Thoracic aorta (tissue), 2 donors: ENCODE measurements around the gene ST6GALNAC3. TPM values are rescaled to one million over a fixed set of nuclear protein-coding genes. Genes with fewer than 3 reads are reported as not detected.

ENCODE experiments used
- ATAC-seq: fragments of 150-250 bp; one replicate; pipeline ENCODE4 v1.8.0; 2017; ENCODE audit warnings: low read depth; ENCODE audit not compliant: insufficient number of reproducible peaks, low FRiP score
- DNase-seq: peaks from one replicate; pipeline ENCODE4 v3.0.0-alpha.2; 2020; ENCODE audit warnings: low spot score
- H3K27ac ChIP-seq, 2 donors: fragments of 200-600 bp; sonication (generic); 1 replicate in 1 of 2; 2 replicates in 1 of 2; pipeline ENCODE4 v1.5.1; 2016; ENCODE audit warnings: mild to moderate bottlenecking in 2 of 2, moderate library complexity in 2 of 2
- H3K27me3 ChIP-seq: fragments of 200-600 bp; sonication (generic); replicated peaks from 2 replicates; pipeline ENCODE4 v1.6.0; 2016; ENCODE audit warnings: mild to moderate bottlenecking; ENCODE audit not compliant: insufficient read depth
- H3K36me3 ChIP-seq: fragments of 200-600 bp; sonication (generic); one replicate; pipeline ENCODE4 v1.5.1; 2016
- H3K4me1 ChIP-seq, 2 donors: fragments of 200-600 bp; sonication (generic); 1 replicate in 1 of 2; 2 replicates in 1 of 2; pipeline versions ENCODE4 v1.5.1 to v1.6.0; 2016; ENCODE audit warnings: low read depth in 2 of 2, mild to moderate bottlenecking in 1 of 2; ENCODE audit not compliant: control insufficient read depth in 1 of 2
- H3K4me3 ChIP-seq: fragments of 200-600 bp; sonication (generic); 2 replicates; pipeline ENCODE4 v1.5.1; 2016; ENCODE audit warnings: mild to moderate bottlenecking
- H3K9me3 ChIP-seq: fragments of 200-600 bp; sonication (generic); 2 replicates; pipeline ENCODE4 v1.5.1; 2016
- CTCF ChIP-seq: fragments of 200-600 bp; sonication (generic); IDR thresholded peaks from one replicate; pipeline ENCODE4 v1.5.1; 2019; ENCODE audit warnings: antibody characterized with exemption
- total RNA-seq, 2 donors: library from RNA; depleted of rRNA; stranded (reverse); fragments of >200 nt; gene quantifications; one replicate each; pipeline versions ENCODE4 v1.1.0 to v1.2.3, GENCODE V29; 2016

The ST6GALNAC3 gene
- total RNA-seq, 2 donors from 2014 or later: 1.4 to 9.5 TPM

GRCh38 chr1:76059451-76059850, 15.1 kb upstream of the ST6GALNAC3 start:
- Histone ChIP-seq H3K9me3 (no peaks in the 10 kb centered on the region), H3K27ac (no peak overlapping the region), H3K4me1 (no peaks in the 10 kb centered on the region), H3K4me3 (no peak overlapping the region), H3K36me3 (no peaks in the 10 kb centered on the region), H3K27me3 (no peaks in the 10 kb centered on the region)
- DNase-seq: no peak
- TF ChIP-seq CTCF: no peak
- ATAC-seq: no peak

- no peak for TF ChIP-seq CTCF
- DNase-seq (no peak), ATAC-seq (no peak)
- H3K27ac ChIP-seq: no peak overlapping the region
- peaks cover 0 to 9% of the 10 kb centered on the region in 2 donors for H3K4me1 ChIP-seq
- no peak overlapping the region for H3K4me3 ChIP-seq
- no peaks in the 10 kb centered on the region for H3K9me3 ChIP-seq
- no peaks in the 10 kb centered on the region for H3K27me3 ChIP-seq
- H3K36me3 ChIP-seq: no peaks in the 10 kb centered on the region
These were observed 9.3 kb upstream of the ST6GALNAC3 start for GRCh38 chr1:76065270-76065669.

- Histone ChIP-seq H3K27ac (no peak overlapping the region), H3K9me3 (no peaks in the 10 kb centered on the region), H3K4me3 (no peak overlapping the region), H3K27me3 (no peaks in the 10 kb centered on the region), H3K36me3 (no peaks in the 10 kb centered on the region), H3K4me1 (peaks cover 0 to 9% of the 10 kb centered on the region in 2 donors)
- DNase-seq (no peak), ATAC-seq (no peak)
- TF ChIP-seq CTCF: no peak
These were observed 8.2 kb upstream of the ST6GALNAC3 start for GRCh38 chr1:76066394-76066793.

GRCh38 chr1:76068542-76068941, 6.0 kb upstream of the ST6GALNAC3 start:
- Histone ChIP-seq H3K4me3 (no peak overlapping the region), H3K4me1 (peaks cover 0 to 9% of the 10 kb centered on the region in 2 donors), H3K9me3 (no peaks in the 10 kb centered on the region), H3K27me3 (no peaks in the 10 kb centered on the region), H3K36me3 (no peaks in the 10 kb centered on the region), H3K27ac (no peak overlapping the region)
- no peak for TF ChIP-seq CTCF
- no peak for ATAC-seq
- no peak for DNase-seq

GRCh38 chr1:76068953-76069561, 5.5 kb upstream of the ST6GALNAC3 start:
- H3K27me3 ChIP-seq: no peaks in the 10 kb centered on the region
- no peak overlapping the region for H3K27ac ChIP-seq
- H3K36me3 ChIP-seq: no peaks in the 10 kb centered on the region
- H3K9me3 ChIP-seq: no peaks in the 10 kb centered on the region
- peaks cover 0 to 9% of the 10 kb centered on the region in 2 donors for H3K4me1 ChIP-seq
- no peak overlapping the region for H3K4me3 ChIP-seq
- no peak for ATAC-seq
- TF ChIP-seq CTCF: no peak
- DNase-seq: no peak
